SJCRH30 (cell line): ENCODE results near the gene PNPT1. TPM values are rescaled to one million over a fixed set of nuclear protein-coding genes. Genes with fewer than 3 reads are reported as not detected.
"Not testable (repeated sequence)": the region's sequence is repeated elsewhere in the genome, so short reads cannot be mapped to it uniquely, and the experiment has no call there.

Experiments
- DNase-seq, 2 experiments: peaks; one replicate each; pipeline ENCODE4 v3.0.0-alpha.2; 2015 to 2020
- H3K27ac ChIP-seq: fragments of 250-450 bp; sonication (Bioruptor Pico); 2 replicates; pipeline ENCODE4 v1.5.1; 2020; ENCODE audit warnings: mild to moderate bottlenecking, moderate library complexity
- H3K27me3 ChIP-seq: fragments of 250-450 bp; sonication (Bioruptor Pico); 2 replicates; pipeline ENCODE4 v1.5.1; 2020; ENCODE audit warnings: mild to moderate bottlenecking, moderate library complexity
- H3K36me3 ChIP-seq: fragments of 250-450 bp; sonication (Bioruptor Pico); 2 replicates; pipeline ENCODE4 v1.5.1; 2020; ENCODE audit warnings: mild to moderate bottlenecking, moderate library complexity
- H3K4me1 ChIP-seq: fragments of 250-450 bp; sonication (Bioruptor Pico); 2 replicates; pipeline ENCODE4 v1.5.1; 2020; ENCODE audit warnings: mild to moderate bottlenecking, moderate library complexity
- H3K4me3 ChIP-seq: fragments of 250-450 bp; sonication (Bioruptor Pico); 2 replicates; pipeline ENCODE4 v1.5.1; 2020; ENCODE audit warnings: mild to moderate bottlenecking, moderate library complexity
- H3K9me3 ChIP-seq: fragments of 250-450 bp; sonication (Bioruptor Pico); replicated peaks from 2 replicates; pipeline ENCODE4 v1.5.1; 2020; ENCODE audit warnings: mild to moderate bottlenecking, moderate library complexity
- total RNA-seq: library from RNA; depleted of rRNA; stranded (reverse); fragments of >200 nt; shearing (Covaris generic); gene quantifications from 2 replicates; pipeline ENCODE4 v1.2.3, GENCODE V29; 2014

PNPT1 gene
- total RNA-seq, 1 experiment from 2014 or later, result 67.9 TPM

- H3K9me3 ChIP-seq, result no peaks in the 10 kb centered on the region
- H3K27me3 ChIP-seq, result no peaks in the 10 kb centered on the region
- 0 out of 2 replicates have a peak, but pooled peaks cover 4% of the 10 kb centered on the region for H3K4me1 ChIP-seq
- no peak overlapping the region for H3K4me3 ChIP-seq
- DNase-seq, result no peak
- H3K36me3 ChIP-seq, result no peaks in the 10 kb centered on the region
- no peak overlapping the region for H3K27ac ChIP-seq
Measured at GRCh38 chr2:55710025-55710424, 16.4 kb upstream of the PNPT1 start.

DNA sequence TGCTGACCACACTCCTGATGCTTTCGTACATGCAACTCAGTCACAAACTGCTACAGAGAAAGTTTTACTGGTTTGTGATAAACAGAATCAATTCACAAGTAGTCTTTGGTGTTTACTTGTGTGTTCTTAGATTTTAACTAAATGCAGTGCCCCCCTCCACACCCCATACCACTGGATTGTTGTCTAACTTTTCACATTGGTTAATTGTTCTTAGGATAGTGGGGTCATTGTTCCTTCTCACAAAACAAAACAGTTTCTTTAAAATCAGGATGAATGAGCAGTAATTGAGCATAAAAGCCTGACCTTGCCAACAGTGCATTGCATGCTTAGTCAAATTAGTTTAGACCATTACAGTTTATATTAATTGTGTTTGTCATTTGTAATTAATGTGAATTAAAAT, 14.1 kb upstream of the PNPT1 start:
- Histone ChIP-seq H3K4me1 (0 out of 2 replicates have a peak, but pooled peaks cover 4% of the 10 kb centered on the region), H3K36me3 (no peaks in the 10 kb centered on the region), H3K4me3 (no peak overlapping the region), H3K27ac (no peak overlapping the region), H3K27me3 (no peaks in the 10 kb centered on the region; the same call in 1 of the 2 replicates), H3K9me3 (no peaks in the 10 kb centered on the region)
- no peak for DNase-seq

DNA sequence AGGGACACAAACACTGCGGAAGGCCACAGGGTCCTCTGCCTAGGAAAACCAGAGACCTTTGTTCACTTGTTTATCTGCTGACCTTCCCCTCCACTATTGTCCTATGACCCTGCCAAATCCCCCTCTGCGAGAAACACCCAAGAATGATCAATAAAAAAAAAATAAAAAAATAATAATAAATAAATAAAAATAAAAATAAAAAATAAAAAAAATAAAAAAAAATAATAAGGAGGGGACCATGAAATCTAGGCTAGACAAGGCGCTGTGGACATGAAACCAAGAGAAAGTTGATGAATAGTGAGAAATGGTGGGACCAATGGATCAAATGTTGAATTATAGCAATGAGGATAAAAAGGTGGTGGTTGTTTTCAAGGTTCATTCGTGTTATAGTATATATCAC, 12.6 kb upstream of the PNPT1 start:
- not testable (repeated sequence) for DNase-seq, H3K27me3 ChIP-seq, H3K27ac ChIP-seq, H3K4me3 ChIP-seq, H3K9me3 ChIP-seq, H3K4me1 ChIP-seq, H3K36me3 ChIP-seq

DNA sequence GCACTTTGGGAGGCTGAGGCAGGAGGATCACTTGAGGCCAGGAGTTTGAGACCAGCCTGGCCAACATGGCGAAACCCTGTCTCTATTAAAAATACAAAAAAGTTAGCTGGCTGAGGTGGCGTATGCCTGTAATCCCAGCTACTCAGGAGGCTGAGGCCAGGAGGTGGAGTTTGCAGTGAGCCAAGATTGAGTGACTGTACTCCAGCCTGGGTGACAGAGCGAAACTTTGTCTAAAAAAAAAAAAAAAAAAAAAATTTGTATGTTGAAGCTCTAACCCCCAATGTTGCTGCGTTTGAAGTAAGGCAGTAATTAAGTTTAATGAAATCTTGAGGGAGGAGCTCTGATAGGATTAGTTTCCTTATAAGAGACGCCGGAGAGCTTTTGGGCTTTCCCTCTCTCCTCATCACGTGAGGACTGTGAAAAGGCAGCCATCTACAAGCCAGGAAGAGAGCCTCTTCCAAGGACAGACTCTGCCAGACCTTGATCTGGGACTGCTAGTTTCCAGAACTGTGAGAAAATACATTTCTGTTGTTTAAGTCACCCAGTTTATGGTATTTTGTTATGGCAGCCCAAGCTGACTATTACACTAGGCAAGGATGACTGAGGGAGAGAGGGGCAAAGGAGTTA, 11.5 kb upstream of the PNPT1 start:
- Histone ChIP-seq H3K9me3 (no peaks in the 10 kb centered on the region), H3K27me3 (no peaks in the 10 kb centered on the region; the same call in 1 of the 2 replicates), H3K36me3 (no peaks in the 10 kb centered on the region), H3K27ac (no peak overlapping the region), H3K4me1 (0 out of 2 replicates have a peak, but pooled peaks cover 4% of the 10 kb centered on the region), H3K4me3 (no peak overlapping the region)
- no peak for DNase-seq

- Histone ChIP-seq H3K27me3 (peaks cover 2% of the 10 kb centered on the region; the same call in 1 of the 2 replicates), H3K27ac (no peak overlapping the region), H3K4me1 (no peaks in the 10 kb centered on the region), H3K36me3 (no peaks in the 10 kb centered on the region), H3K9me3 (no peaks in the 10 kb centered on the region), H3K4me3 (no peak overlapping the region)
- DNase-seq, result no peak
Measured at GRCh38 chr2:55703350-55703749, 9.7 kb upstream of the PNPT1 start.

GRCh38 chr2:55692740-55693139, 904 bp downstream of the PNPT1 start:
- not testable (repeated sequence) for H3K27ac ChIP-seq, H3K4me1 ChIP-seq, H3K9me3 ChIP-seq, H3K36me3 ChIP-seq, H3K27me3 ChIP-seq, DNase-seq
- H3K4me3 ChIP-seq, result peak overlapping the region; percentile 91

- Histone ChIP-seq H3K27me3 (no peaks in the 10 kb centered on the region), H3K4me3 (no peak overlapping the region), H3K4me1 (no peaks in the 10 kb centered on the region), H3K36me3 (peaks cover 61% of the 10 kb centered on the region), H3K27ac (no peak overlapping the region), H3K9me3 (no peaks in the 10 kb centered on the region)
- no peak for DNase-seq
Measured at GRCh38 chr2:55672630-55673029, 21.0 kb downstream of the PNPT1 start.

DNA sequence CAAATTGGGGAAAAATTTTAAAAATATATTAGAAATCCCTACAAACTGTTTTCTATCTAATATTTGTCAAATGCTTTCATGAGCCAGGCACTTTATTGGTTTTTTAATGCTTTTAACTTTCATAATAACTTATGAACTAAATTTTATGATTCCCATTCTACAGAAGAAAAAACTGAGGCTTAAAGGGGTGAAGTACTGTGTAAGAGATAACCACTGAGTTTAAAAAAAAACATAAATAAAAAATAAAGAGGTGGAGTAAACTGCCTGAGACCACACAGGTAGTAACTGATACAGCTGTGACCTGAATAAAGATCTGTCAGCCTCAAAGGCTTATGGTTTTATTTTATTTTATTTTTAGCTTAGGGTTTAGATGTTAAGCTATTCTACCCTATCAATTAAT, 24.7 kb downstream of the PNPT1 start:
- DNase-seq, result no peak
- no peaks in the 10 kb centered on the region for H3K27me3 ChIP-seq
- H3K9me3 ChIP-seq, result no peaks in the 10 kb centered on the region
- H3K36me3 ChIP-seq, result peaks cover 79% of the 10 kb centered on the region
- no peak overlapping the region for H3K27ac ChIP-seq
- no peak overlapping the region for H3K4me3 ChIP-seq
- no peaks in the 10 kb centered on the region for H3K4me1 ChIP-seq

GRCh38 chr2:55653255-55653654, 40.4 kb downstream of the PNPT1 start:
- H3K4me3 ChIP-seq, result no peak overlapping the region
- no peak for DNase-seq
- H3K27ac ChIP-seq, result no peak overlapping the region
- H3K9me3 ChIP-seq, result no peaks in the 10 kb centered on the region
- no peaks in the 10 kb centered on the region for H3K27me3 ChIP-seq
- H3K36me3 ChIP-seq, result peaks cover 61% of the 10 kb centered on the region
- H3K4me1 ChIP-seq, result no peaks in the 10 kb centered on the region

- Histone ChIP-seq H3K27ac (no peak overlapping the region), H3K9me3 (no peaks in the 10 kb centered on the region), H3K4me1 (no peaks in the 10 kb centered on the region), H3K4me3 (no peak overlapping the region), H3K27me3 (no peaks in the 10 kb centered on the region), H3K36me3 (peaks cover 55% of the 10 kb centered on the region)
- no peak for DNase-seq
Measured at GRCh38 chr2:55649211-55649610, 44.4 kb downstream of the PNPT1 start.

GRCh38 chr2:55636831-55637230, 56.8 kb downstream of the PNPT1 start:
- H3K4me1 ChIP-seq, result no peaks in the 10 kb centered on the region

GRCh38 chr2:55628931-55629330, 64.7 kb downstream of the PNPT1 start:
- DNase-seq, result no peak
- Histone ChIP-seq H3K27me3 (no peaks in the 10 kb centered on the region), H3K9me3 (no peaks in the 10 kb centered on the region), H3K27ac (no peak overlapping the region), H3K4me1 (no peaks in the 10 kb centered on the region), H3K36me3 (peaks cover 12% of the 10 kb centered on the region; the same call in 1 of the 2 replicates), H3K4me3 (no peak overlapping the region)

More at GRCh38 chr2:55636831-55637230, 56.8 kb downstream of the PNPT1 start:
- H3K27me3 ChIP-seq, result no peaks in the 10 kb centered on the region
- H3K9me3 ChIP-seq, result no peaks in the 10 kb centered on the region
- DNase-seq, result no peak
- H3K4me3 ChIP-seq, result no peak overlapping the region
- no peak overlapping the region for H3K27ac ChIP-seq
- H3K36me3 ChIP-seq, result peaks cover 65% of the 10 kb centered on the region

GRCh38 chr2:55627915-55628314, 65.7 kb downstream of the PNPT1 start:
- no peak for DNase-seq
- Histone ChIP-seq H3K27ac (no peak overlapping the region), H3K9me3 (no peaks in the 10 kb centered on the region), H3K27me3 (no peaks in the 10 kb centered on the region), H3K4me3 (no peak overlapping the region), H3K4me1 (no peaks in the 10 kb centered on the region), H3K36me3 (peaks cover 7% of the 10 kb centered on the region; the same call in 1 of the 2 replicates)

DNA sequence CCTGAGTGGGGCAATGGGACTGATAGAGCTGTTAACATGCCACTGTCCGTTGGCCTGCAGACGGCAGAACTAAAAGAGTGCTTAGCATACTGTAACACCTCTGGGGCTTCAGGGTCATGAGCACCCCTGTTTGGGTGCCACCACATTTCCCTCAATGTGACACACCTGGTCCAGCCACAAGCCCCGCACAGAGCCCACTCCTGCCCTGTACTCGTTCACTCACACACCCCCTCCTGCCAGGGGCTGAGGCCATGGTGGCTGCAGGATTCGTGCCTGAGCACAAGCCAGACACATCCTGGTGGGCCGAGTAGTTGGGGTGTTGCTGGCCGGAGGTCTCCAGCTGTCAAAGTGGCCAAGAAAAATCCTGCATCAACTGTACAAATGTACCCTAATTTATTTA, 71.8 kb downstream of the PNPT1 start:
- no peaks in the 10 kb centered on the region for H3K36me3 ChIP-seq
- no peak overlapping the region for H3K4me3 ChIP-seq
- no peaks in the 10 kb centered on the region for H3K9me3 ChIP-seq
- no peaks in the 10 kb centered on the region for H3K27me3 ChIP-seq
- DNase-seq, result no peak
- no peak overlapping the region for H3K27ac ChIP-seq
- no peaks in the 10 kb centered on the region for H3K4me1 ChIP-seq

DNA sequence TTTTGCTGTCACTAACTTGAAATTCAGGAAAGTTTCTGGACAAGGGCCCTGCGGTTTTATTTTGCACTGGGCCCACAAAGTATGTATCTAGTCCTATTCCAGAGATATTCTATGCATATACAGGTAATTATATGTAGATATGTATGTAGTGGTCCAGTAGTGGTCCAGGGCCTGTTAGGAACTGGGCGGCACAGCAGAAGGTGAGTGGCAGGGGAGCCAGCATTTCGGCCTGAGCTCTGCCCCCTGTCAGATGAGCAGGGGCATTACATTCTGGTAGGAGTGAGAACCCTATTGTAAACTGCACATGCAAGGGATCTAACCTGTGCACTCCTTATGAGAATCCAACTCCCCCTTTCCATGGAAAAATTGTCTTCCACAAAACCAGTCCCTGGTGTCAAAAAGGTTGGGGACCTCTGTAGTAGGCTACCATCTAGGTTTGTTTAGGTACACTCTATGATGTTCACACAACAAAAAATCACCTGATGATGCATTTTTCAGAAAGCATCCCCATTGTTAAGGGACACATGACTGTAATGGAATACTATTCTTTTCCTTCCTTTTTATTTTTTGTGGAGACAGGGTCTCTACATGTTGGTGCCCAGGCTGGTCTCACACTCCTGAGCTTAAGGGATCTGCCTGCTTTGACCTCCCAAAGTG, 73.4 kb downstream of the PNPT1 start:
- DNase-seq, result peak; percentile 14 to 33
- peaks cover 3% of the 10 kb centered on the region for H3K36me3 ChIP-seq
- no peak overlapping the region for H3K4me3 ChIP-seq
- no peaks in the 10 kb centered on the region for H3K9me3 ChIP-seq
- no peak overlapping the region for H3K27ac ChIP-seq
- peaks cover under 1% of the 10 kb centered on the region for H3K4me1 ChIP-seq
- H3K27me3 ChIP-seq, result no peaks in the 10 kb centered on the region
